ENCODE data around the gene MBNL1.

DNA sequence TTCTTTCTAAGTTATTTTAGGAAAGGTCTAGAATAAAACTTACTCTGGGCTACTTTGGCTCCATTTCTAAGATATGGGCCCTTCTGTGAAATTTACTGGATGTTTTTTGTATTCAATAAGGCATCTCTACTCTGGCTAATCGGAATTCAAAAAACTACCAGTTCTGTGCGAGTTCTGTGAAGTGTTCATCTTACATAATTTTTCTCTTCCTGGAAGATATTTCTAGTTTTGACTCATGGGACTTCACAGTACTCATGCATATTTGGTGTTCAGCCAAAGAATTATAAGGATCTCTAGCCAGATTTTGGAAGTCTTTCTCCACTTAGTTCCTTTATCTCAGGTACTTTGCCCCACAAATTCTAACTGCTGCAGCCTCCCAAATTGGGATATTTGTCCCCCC, 46.4 kb upstream of the MBNL1 start:
- TF ChIP-seq, protein P1, sequence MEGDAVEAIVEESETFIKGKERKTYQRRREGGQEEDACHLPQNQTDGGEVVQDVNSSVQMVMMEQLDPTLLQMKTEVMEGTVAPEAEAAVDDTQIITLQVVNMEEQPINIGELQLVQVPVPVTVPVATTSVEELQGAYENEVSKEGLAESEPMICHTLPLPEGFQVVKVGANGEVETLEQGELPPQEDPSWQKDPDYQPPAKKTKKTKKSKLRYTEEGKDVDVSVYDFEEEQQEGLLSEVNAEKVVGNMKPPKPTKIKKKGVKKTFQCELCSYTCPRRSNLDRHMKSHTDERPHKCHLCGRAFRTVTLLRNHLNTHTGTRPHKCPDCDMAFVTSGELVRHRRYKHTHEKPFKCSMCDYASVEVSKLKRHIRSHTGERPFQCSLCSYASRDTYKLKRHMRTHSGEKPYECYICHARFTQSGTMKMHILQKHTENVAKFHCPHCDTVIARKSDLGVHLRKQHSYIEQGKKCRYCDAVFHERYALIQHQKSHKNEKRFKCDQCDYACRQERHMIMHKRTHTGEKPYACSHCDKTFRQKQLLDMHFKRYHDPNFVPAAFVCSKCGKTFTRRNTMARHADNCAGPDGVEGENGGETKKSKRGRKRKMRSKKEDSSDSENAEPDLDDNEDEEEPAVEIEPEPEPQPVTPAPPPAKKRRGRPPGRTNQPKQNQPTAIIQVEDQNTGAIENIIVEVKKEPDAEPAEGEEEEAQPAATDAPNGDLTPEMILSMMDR (IDR thresholded peaks at IDR 0.05; ENCODE audit: borderline replicate concordance, extremely low read depth, low read length, poor library complexity, severe bottlenecking) = no peak
- TF ChIP-seq EZH2 (IDR thresholded peaks at IDR 0.05; ENCODE audit: borderline replicate concordance, low read depth, low read length, severe bottlenecking) = no peak

All from DND-41 (cell line).